HG03045 (cell line): ENCODE measurements around the gene G6PD.
"Not testable (repeated sequence)": the region's sequence is repeated elsewhere in the genome, so short reads cannot be mapped to it uniquely, and the experiment has no call there.

Experiments
- ATAC-seq: cut with Tn5 transposase; IDR thresholded peaks from one replicate; pipeline ENCODE4 v1.9.1; 2021; ENCODE audit warnings: mild to moderate bottlenecking, moderate library complexity; ENCODE audit not compliant: unreplicated experiment

G6PD gene

DNA sequence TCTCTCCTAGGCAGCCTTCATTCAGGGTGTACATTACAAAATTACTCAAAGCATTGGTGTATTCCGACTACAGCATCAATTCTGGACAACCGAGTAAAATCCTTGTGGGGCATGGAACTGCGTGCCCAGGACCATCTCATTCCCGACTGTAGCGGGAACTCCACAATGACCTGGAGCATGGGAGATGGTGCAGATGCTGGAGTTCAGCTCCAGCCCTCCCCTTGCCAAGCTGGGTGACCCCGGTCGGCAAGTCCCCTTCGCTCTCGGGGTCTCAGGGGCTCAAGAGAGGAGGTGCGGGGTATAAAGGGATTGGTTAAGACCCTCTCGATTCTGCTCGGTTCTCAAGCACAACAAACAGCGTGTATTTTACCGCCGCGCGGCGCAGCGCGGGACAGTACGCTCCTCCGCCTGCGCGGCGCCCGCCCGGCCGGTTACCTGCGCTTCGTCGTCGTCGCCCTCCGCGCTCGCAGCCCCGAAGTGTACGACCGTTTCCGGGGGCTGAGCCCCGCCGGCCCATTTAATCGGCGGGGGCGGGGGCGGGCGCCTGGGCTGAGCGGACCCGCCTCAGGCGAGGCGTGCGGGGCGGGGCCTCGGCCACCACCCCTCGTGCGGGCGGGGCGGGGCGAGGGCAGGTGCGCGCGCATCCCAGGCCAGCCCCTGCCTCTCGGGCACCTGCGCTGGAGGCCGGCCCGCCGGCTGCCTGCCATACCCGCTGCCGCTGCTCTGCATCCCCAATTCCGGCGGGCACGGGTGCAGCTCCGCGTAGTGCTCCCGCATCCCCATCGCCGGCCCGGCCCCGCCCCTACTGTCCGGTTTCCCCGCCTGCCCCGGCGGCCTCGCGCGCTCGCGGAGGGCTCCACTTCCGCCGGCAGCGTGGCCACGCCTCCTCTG lies at the start of gene G6PD:
TSS of gene G6PD (minus strand) at position 493 of the 891 bp plus-strand sequence. CDS start 691 bp downstream, outside the sequence.
- peak; percentile 63 for ATAC-seq

DNA sequence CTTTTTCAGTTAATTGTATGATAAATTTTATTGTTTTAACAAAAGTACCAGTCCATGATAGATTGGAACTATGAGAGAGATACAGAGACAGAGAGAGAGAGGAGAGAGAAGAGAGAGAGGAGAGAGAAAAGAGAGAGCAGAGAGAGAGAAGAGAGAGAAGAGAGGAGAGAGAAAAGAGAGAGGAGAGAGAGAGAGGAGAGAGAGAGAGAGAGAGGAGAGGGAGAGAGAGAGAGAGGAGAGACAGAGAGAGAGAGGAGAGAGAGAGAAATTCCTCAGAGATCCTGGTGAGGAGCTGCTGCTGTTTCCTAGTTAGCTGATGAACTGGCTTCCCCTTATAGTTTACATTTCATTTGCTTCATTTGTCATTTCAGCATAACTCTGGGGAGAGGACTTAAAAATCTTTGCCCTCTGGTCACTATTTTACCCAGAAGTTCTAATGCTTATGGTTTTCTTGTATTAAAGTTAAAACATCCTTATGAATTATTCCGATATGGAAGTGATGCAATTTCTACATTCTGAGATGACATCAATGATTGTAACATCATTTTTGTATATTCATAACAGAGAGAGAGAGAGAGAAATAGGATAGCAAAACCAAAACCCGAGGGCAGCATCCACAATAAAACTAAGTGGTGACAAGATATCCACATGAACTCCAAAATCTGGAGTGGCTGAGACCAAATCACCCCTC lies 49.1 kb upstream of the G6PD start:
- no peak for ATAC-seq

DNA sequence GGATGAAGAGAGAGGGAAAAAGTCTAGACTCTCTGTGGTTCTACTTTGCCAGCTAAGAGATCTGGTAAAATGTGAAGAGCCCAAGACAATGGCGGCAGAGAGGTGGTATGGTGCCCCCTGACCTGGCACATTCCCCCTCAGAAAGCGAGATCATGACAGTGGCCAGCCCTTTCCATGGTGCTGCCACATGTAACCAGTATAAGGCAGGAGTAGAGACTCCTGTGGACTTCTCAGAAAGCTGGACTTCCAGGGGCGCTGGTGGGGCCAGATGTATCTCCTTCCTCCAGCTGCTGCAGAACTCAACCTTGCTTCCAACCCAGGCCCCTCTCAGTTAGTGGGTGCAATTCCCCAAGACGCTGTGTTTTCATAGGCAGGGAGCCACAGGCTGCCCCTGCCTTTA lies 47.8 kb upstream of the G6PD start:
- no peak for ATAC-seq

DNA sequence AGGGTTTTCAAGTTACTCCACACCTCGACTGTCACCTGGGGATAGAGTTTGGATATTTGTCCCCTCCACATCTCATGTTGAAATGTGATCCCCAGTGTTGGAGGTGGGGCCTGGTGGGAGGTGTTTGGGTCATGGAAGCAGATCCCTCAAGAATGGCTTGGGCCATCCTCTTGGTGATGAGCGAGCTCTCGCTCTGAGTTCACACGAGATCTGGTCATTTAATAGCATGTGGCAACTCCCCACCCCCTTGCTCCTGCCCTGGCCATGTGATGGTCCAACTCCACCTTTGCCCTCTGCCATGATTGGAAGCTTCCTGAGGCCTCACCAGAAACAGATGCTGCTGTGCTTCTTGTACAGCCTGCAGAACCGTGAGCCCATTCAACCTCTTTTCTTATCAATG lies 46.6 kb upstream of the G6PD start:
- no peak for ATAC-seq

DNA sequence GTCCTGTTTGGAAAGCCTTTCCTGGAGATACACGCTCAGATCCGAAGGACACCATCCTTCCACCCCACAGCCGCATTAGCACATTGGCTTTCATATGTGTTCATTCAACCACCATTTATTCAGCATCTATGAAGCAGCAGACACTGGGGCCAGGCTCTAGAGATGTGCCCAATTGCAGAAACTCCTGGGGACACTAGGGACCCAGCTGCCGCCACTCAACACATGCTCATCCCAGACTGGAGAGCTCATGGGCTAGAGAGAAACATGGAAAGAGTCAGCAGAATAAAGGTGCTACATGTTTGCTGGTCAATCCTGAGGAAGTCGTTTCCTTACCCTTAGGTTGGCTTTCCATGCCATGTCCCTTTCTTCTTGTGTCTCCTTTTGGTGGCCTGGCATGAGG lies 45.9 kb upstream of the G6PD start:
- ATAC-seq: no peak

DNA sequence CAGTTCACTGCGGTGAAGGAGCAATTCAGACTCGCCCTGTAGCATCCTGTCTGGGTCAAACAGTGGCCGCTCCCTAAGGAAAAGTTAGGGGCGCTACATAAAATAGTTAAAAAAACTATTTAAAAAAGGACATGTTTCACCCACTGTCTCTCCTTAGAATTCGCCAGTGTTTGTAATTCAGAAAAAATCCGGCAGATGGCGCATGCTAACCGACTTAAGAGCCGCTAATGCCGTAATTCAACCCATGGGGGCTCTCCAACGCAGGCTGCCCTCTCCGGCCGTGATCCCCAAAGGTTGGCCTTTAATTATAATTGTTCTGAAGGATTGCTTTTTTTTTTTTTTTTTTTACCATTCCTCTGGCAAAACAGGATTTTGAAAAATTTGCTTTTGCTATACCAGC lies 43.8 kb upstream of the G6PD start:
- not testable (repeated sequence) for ATAC-seq

DNA sequence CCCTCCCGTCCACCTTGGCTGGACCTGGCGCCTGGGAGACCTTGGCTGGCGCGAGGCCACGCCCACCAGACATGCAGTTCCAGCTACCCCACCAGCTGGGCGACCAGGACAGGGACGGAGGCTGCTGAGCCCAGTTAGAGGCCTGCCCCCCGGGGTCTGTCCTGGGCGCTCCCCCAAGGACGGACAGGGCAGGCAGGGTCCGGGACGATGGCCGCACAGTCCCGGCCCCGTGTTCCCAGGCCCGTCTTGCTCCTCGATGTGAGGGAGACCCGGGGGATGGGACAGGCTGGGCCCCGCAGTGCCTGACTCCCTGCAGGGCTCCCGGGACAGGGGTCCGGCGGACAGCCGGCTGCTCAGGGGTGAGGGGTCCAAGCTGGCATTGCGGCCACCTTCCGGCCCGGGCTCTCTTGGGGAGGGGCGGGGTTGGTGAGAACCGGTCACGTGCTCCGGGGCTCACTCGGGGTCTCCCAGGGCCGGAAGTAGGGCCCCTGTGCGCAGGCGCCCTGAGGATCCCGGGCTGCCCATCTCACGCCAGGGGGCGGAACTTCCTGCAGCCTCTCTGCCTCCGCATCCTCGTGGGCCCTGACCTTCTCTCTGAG lies 38.0 kb upstream of the G6PD start, which contains the start of gene CTAG1A:
TSS of gene CTAG1A (plus strand) at position 549 of the 599 bp plus-strand sequence. CDS start 74 bp downstream, outside the sequence.
- ATAC-seq: not testable (repeated sequence)

DNA sequence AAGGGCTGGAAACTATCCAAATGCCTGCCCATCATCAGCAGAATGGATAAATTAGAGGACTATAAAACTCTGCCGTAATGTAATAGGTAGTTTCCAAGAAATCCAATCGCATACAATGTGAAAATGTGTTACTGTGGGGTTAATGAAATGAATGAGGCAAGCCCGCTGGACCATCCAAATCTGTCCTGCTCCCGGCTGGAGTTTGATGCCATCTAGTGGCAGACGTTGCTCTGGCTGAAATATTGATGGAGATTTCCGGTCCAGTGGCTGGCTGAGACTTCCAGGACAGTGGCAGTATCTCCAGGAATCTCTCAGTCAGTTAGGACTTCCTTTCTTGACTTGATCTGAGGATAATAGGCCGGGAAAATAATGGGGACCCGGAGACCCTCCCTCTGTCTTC lies 36.3 kb upstream of the G6PD start:
- not testable (repeated sequence) for ATAC-seq

DNA sequence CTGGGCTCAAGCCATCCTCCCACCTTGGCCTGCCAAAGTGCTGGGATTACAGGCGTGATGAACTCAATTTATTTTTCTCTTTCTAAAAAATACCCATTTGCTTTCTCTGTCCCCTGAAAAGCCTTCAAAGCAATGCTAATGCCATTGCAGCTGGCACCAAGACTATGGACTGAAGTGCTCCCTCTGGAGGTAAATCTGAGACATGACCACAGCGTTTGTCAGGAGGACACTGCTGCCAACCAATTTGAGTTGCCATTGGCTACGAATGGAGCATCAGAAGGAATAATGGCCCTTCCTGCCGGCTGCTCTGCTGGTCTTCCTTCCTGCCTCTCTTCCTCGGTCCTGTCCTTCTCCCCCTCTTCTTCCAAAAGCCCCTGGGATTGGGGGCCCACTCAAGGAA lies 28.4 kb upstream of the G6PD start:
- ATAC-seq: not testable (repeated sequence)

DNA sequence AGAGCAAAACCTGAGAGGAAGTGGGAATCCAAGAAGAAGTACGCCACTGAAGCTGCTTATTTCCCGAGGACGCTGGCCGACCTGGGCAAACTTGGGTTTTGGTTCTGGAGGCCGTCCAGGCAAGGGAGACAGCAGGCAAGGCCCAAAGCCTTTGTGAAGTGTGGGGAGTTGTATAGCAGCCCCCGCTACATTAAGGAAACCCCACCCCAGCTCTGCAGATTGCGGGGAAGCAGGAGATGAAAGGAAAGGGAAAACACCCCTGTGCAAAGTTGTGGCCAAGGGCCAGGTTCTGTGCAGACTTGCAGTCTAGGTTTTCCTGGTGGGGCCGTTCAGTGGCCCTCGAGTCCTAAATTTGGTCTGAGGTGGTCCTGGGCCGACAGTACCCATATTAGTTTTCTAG lies 26.4 kb upstream of the G6PD start:
- not testable (repeated sequence) for ATAC-seq

DNA sequence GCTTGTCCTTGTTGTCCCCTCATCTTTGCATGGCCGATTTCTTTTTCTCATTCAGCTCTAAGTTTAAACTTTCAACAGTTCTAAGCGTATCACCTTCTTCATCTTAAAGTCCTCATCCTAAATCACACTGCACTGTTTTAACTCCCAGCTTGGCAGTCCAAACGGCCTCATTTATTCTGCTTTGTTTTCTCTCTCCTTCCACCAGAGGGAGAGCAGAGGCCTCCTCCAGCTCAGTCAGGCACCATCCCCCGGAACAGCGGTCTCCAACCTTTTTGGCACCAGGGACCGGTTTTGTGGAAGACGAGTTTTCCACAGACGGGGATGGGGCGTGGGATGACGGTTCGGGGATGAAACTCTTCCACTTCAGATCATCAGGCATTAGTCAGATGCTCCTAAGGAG lies 23.7 kb upstream of the G6PD start:
- not testable (repeated sequence) for ATAC-seq

DNA sequence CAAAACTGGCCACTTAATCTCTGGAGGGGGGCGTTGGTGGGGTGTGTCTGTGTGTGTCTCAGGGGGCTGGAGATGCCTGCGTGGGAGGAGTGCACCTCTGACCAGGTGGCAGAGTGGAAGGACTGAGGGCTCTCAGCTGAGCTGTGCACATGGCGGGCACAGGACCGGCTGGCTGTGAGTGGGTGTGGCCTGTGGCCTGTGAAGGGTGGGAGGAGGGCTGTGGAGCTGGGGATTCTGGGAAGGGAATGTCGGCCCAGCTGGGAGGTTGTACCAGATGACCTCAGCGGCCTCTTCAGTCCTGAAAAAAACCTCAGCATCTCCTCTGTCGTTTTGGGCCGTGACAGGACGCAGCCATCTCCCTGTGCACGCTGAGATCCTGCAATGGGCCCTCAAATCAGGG lies 15.6 kb upstream of the G6PD start:
- ATAC-seq: not testable (repeated sequence)

DNA sequence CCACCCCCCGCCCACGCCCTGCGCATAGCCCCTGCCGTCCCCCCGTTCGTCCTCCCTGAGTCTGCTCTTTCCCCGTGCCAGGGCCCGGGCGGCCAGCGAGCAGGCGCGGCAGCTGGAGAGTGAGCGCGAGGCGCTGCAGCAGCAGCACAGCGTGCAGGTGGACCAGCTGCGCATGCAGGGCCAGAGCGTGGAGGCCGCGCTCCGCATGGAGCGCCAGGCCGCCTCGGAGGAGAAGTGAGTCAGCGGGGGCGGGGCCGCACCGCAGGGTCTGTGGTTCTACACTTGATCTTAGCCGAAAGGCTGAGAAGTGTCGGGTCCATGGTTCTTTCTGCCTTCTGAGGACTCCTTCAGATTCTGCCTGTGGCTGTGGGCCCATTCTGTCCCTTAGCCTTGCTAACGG lies 13.7 kb upstream of the G6PD start:
- not testable (repeated sequence) for ATAC-seq

DNA sequence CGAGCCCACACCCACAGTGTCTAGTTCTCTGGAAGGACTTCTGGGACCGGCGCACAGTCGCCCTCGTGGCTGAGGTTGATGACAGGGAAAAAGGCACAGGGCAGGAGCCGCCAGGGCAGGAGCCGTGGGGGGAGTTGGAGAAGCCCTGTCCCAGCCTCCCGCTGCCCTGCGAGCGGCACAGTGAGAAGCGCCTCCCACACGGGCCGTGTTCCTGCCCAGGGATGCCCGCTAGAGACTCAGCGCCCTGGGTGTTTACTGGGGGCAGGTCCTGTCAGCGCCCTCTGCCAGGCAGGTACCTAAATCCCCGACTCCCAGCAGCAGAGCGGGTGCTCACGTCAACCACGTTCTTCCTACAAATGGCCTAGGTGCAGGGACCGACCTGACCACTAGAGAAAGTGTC lies 12.2 kb upstream of the G6PD start:
- ATAC-seq: not testable (repeated sequence)

DNA sequence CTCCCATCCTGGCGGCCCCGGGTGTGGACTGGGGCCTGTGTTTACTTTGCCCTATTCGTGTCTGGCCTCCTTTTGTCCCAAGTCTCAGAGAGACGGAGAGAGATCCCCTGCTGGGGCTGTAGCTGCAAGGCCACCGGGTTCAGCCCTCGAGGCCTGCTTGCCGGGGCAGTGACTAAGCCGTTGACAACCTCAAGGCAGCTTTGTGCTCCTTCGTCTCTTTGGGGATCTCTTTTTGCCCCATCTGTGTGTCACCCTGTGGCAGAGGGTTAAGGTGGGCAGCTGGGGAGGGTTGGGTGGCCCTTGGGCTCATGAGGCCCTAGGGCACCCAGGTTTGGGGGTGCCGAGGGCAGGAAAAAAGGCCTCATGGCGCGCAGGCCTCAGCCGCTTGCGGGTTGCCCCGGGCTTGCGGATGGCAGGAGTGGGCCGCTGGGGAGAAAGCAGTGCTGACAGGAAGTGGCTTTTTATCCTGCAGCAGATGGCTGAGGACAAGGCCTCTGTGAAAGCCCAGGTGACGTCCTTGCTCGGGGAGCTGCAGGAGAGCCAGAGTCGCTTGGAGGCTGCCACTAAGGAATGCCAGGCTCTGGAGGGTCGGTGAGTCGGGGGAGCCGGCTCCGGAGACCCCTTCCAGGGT lies 11.5 kb upstream of the G6PD start:
- not testable (repeated sequence) for ATAC-seq

DNA sequence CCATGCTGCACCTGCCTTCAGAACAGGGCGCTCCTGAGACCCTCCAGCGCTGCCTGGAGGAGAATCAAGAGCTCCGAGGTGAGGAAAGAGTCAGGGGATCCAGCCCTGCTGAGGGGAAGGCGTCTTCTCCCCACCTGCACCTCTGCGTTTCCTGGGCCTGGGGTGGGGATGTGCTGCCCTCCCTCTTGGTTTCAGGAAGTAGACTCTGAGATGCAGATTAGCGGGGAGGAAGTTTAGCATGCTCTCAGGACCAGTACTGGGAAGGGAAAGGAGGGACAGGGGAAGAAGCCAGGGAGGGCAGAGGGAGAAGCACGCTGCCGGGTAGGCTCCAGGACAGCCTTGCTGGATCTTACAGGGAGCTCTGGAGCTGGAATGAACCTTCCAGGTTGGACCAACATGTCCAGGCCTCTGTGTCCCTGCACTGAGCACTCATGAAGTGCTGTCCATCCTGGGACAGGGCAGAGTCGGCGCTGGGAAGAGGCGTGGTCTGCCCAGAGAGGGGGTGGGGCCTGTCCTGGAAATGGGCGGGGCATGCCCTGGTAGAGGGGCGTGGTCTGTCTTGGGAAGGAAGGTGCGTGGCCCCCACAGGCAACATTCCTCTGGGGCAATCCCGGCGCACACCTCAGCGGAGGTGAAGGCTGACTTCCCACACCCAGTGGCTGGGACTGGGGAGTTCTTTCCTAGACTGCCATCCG lies 5.6 kb upstream of the G6PD start:
- not testable (repeated sequence) for ATAC-seq

DNA sequence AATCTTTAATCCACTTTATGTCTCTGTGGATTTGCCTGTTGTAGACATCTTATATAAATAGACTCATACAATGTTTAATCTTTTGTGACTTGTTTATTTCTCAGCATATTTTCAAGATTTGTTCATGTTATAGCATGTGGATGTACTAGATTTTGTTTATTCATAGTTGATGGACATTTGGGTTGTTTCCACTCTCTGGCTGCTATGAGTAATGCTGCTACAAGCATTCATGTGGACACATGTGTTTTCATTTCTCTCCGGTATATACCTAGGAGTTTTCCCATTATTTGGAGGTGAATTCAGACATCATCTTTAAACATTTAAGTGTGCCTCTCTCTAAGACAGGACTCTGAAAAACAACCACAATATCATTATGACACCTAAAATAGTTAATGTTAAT lies 3.1 kb upstream of the G6PD start:
- no peak for ATAC-seq

DNA sequence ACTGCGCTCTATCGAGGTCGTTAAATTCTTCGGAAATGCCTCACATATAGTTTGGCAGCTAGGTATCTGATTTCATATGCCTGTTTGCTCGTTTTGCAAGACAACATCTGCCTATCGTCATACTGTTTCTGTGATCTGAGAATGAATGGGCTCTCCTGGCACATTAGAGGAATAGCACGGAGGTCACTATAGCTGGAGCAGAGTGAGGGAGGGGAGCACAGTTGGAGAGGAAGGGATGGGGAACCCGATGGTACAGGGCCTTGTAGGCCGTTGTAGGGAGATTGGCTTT lies 1.3 kb upstream of the G6PD start:
- ATAC-seq: no peak

DNA sequence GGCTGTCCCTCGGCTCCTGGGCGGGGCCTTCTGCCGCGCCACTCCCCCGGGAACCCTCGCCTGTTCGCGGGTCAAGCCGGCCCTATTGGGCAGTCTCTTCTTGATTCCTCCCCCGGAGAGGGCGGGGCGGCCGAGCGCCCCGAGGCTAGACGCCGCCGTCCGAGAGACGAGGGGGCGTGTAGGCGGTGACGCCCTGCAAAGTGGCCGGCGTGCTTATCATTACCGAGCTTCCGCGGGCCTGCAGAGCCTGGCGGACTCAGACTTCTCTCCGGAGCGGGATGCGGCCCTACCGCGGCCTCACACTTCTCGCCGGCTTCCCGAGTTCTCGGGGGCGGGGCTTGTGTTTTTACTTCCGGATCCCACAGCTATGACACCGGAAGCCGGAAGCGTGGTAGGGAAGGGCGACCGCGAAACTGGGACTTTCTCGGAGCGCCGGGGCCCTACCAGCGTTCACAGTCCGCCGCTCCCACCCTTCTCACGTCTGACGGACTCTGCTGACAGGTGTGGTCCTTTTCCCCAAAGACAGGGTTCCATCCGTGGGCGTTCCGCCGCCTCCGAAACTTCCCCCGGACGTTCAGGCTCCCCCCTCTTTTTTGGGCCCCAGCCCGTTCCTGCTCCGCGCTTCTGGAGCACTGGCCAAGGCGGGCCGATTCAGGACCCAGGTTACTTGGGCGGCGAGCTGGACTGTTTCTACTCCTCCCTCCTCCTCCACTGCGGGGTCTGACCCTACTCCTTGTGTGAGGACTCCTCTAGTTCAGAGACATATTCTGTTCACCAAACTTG lies 790 bp upstream of the G6PD start, which contains the start of gene IKBKG:
TSS of gene IKBKG (plus strand) at position 376 of the 783 bp plus-strand sequence. CDS start 4,383 bp downstream, outside the sequence.
- ATAC-seq: peak; percentile 80
